Nephron (organoid): Measurements from ENCODE around the gene TINAG.

Experiments used
- H3K27ac Mint-ChIP-seq, 3 experiments: 2 replicates each; pipeline ENCODE4 v1.8.0; 2020; ENCODE audit warnings: mixed read lengths in 3 of 3, mild to moderate bottlenecking in 2 of 3, moderate library complexity in 1 of 3
- H3K27me3 Mint-ChIP-seq: 2 replicates; pipeline ENCODE4 v1.8.0; 2021; ENCODE audit warnings: low read depth, mild to moderate bottlenecking, moderate library complexity, mixed read lengths
- H3K36me3 Mint-ChIP-seq: 2 replicates; pipeline ENCODE4 v1.8.0; 2020; ENCODE audit warnings: low read depth, mixed read lengths
- H3K4me1 Mint-ChIP-seq: 2 replicates; pipeline ENCODE4 v1.8.0; 2020; ENCODE audit warnings: mixed read lengths
- H3K4me3 Mint-ChIP-seq, 3 experiments: 2 replicates each; pipeline ENCODE4 v1.8.0; 2020; ENCODE audit warnings: mild to moderate bottlenecking in 3 of 3, mixed read lengths in 3 of 3, moderate library complexity in 2 of 3
- H3K9me3 Mint-ChIP-seq: 2 replicates; pipeline ENCODE4 v1.8.0; 2020; ENCODE audit warnings: mixed read lengths
- TF ChIP-seq, protein P1 (sequence below), 3 experiments: fragments of 200-600 bp; sonication (generic); IDR thresholded peaks; one replicate each; pipeline ENCODE4 v1.5.0; 2021; ENCODE audit warnings: antibody characterized with exemption in 3 of 3; ENCODE audit not compliant: unreplicated experiment in 3 of 3

TINAG gene

GRCh38 chr6:54284161-54284860 is 23.9 kb upstream of the TINAG start:
- Mint-ChIP-seq H3K4me3 (no peak overlapping the region), H3K27ac (peak overlapping the region; percentile 15 to 73 (median 17)), H3K36me3 (no peaks in the 10 kb centered on the region), H3K27me3 (no peaks in the 10 kb centered on the region), H3K9me3 (no peaks in the 10 kb centered on the region), H3K4me1 (peaks cover 11% of the 10 kb centered on the region)
- TF ChIP-seq, protein P1, sequence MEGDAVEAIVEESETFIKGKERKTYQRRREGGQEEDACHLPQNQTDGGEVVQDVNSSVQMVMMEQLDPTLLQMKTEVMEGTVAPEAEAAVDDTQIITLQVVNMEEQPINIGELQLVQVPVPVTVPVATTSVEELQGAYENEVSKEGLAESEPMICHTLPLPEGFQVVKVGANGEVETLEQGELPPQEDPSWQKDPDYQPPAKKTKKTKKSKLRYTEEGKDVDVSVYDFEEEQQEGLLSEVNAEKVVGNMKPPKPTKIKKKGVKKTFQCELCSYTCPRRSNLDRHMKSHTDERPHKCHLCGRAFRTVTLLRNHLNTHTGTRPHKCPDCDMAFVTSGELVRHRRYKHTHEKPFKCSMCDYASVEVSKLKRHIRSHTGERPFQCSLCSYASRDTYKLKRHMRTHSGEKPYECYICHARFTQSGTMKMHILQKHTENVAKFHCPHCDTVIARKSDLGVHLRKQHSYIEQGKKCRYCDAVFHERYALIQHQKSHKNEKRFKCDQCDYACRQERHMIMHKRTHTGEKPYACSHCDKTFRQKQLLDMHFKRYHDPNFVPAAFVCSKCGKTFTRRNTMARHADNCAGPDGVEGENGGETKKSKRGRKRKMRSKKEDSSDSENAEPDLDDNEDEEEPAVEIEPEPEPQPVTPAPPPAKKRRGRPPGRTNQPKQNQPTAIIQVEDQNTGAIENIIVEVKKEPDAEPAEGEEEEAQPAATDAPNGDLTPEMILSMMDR (IDR thresholded peaks at IDR 0.05; ENCODE audit: unreplicated experiment in 3 of 3), result no peak

DNA sequence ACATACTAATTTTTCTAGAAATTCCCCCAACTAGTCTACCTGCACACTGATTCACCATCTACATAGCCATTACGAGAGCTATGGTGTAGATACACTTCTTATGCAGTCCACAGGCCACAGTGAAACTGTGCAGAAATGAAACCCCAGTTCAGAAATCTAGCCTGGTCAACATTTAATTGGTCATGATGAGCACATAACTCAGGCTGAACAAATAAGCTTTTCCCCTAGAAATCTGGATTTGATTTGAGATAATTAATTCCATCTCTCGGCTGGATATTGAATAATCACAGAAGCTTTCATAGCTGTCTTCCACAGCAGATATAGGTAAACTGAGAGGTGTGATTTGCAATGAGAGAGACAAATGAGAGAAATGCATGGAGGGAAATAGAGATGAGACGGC is 22.6 kb upstream of the TINAG start:
- H3K4me1 Mint-ChIP-seq, result peaks cover 11% of the 10 kb centered on the region
- TF ChIP-seq, protein P1 (IDR thresholded peaks at IDR 0.05; ENCODE audit: unreplicated experiment in 3 of 3), result no peak
- H3K27me3 Mint-ChIP-seq, result no peaks in the 10 kb centered on the region
- H3K27ac Mint-ChIP-seq, result peak overlapping the region in 1 of 3 experiments; percentile 32
- H3K9me3 Mint-ChIP-seq, result no peaks in the 10 kb centered on the region
- no peaks in the 10 kb centered on the region for H3K36me3 Mint-ChIP-seq
- H3K4me3 Mint-ChIP-seq, result no peak overlapping the region

DNA sequence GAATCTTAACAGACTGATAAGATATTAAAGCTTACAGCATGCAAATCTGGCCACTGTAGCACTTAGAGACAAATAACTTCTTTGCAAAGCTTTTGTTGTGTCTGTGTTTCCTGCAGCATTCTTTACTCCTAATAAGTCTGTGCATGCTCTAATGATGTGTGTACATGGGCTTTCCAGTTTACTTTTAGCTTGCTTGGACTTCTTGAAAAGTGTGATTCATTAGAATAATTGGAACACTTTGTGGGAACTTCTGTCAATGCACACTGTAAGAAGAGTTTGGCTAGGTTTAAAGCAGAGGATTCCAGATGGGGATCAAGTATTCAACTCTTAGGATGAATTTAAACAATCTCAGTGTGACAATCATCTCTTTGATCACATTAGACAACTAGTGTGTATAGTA is 22.1 kb upstream of the TINAG start:
- TF ChIP-seq, protein P1 (IDR thresholded peaks at IDR 0.05; ENCODE audit: unreplicated experiment in 3 of 3), result no peak
- no peaks in the 10 kb centered on the region for H3K9me3 Mint-ChIP-seq
- H3K27me3 Mint-ChIP-seq, result no peaks in the 10 kb centered on the region
- no peaks in the 10 kb centered on the region for H3K36me3 Mint-ChIP-seq
- no peak overlapping the region for H3K4me3 Mint-ChIP-seq
- H3K4me1 Mint-ChIP-seq, result peaks cover 11% of the 10 kb centered on the region
- H3K27ac Mint-ChIP-seq, result peak overlapping the region in 1 of 3 experiments; percentile 32

- H3K4me1 Mint-ChIP-seq, result peaks cover 11% of the 10 kb centered on the region
- no peaks in the 10 kb centered on the region for H3K9me3 Mint-ChIP-seq
- peak overlapping the region; percentile 16 to 40 (median 17) for H3K27ac Mint-ChIP-seq
Measured at GRCh38 chr6:54288474-54288873, 19.8 kb upstream of the TINAG start.

DNA sequence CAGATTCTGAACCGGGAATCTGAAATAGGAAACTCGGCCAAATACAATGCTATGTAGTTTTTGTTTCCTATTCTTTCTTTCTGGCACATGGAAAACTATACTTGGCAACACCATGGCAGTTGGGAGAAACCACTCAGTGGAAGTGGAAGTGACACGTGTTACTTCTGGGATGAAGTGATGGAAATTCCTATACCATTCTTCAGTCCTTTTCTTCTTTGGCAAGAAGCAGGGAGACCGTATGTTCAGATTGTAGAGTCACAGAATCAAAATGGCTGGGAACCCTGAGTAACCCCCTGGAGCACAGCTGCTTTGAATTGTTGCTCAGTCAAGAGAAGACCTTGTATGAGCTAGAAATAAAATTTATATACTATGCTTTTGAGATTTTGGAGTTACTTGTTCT is 18.8 kb upstream of the TINAG start:
- Mint-ChIP-seq H3K27ac (peak overlapping the region in 2 of 3 experiments; percentile 17 to 48), H3K4me1 (peaks cover 11% of the 10 kb centered on the region)

More at GRCh38 chr6:54288474-54288873, 19.8 kb upstream of the TINAG start:
- Mint-ChIP-seq H3K36me3 (no peaks in the 10 kb centered on the region), H3K27me3 (no peaks in the 10 kb centered on the region), H3K4me3 (no peak overlapping the region)
- TF ChIP-seq, protein P1 (IDR thresholded peaks at IDR 0.05; ENCODE audit: unreplicated experiment in 3 of 3), result no peak

More for the DNA sequence above, 18.8 kb upstream of the TINAG start:
- H3K36me3 Mint-ChIP-seq, result no peaks in the 10 kb centered on the region
- no peaks in the 10 kb centered on the region for H3K27me3 Mint-ChIP-seq
- TF ChIP-seq, protein P1 (IDR thresholded peaks at IDR 0.05; ENCODE audit: unreplicated experiment in 3 of 3), result no peak
- H3K4me3 Mint-ChIP-seq, result no peak overlapping the region
- no peaks in the 10 kb centered on the region for H3K9me3 Mint-ChIP-seq
